Caco-2 (cell line): ENCODE results near the gene NEURL1B. TPM values are rescaled to one million over a fixed set of nuclear protein-coding genes. Genes with fewer than 3 reads are reported as not detected.

ENCODE experiments used
- BruUV-seq: library from RNA; stranded (reverse); fragments of 400-500 nt; replicated peaks from 2 replicates; lab custom pipeline; 2021; lab: Mats Ljungman, UMichigan
- CTCF ChIA-PET: fragments of 300-600 bp; sonication (Branson Sonifier 250); formaldehyde crosslinking; loops from one replicate; lab custom pipeline; 2022; ENCODE audit warnings: antibody characterized with exemption; lab: Charles Lee
- POLR2A ChIA-PET: fragments of 300-600 bp; sonication (Branson Sonifier 250); formaldehyde crosslinking; loops from one replicate; lab custom pipeline; 2022; ENCODE audit warnings: antibody characterized with exemption; lab: Charles Lee
- DNase-seq, 2 experiments: peaks; one replicate each; pipeline versions ENCODE4 v3.0.0 to v3.0.0-alpha.2; 2020 to 2022
- H3K27me3 ChIP-seq: replicated peaks from 2 replicates; pipeline ENCODE4 v1.6.0; 2011; ENCODE audit warnings: low read length; ENCODE audit not compliant: control insufficient read depth, insufficient read depth
- H3K36me3 ChIP-seq: 2 replicates; pipeline ENCODE4 v1.5.1; 2011; ENCODE audit warnings: low read length; ENCODE audit not compliant: control insufficient read depth, insufficient read depth
- H3K4me1 ChIP-seq: fragments of 250-450 bp; sonication (Bioruptor Pico); 2 replicates; pipeline ENCODE4 v1.5.1; 2020; ENCODE audit warnings: mild to moderate bottlenecking
- H3K4me3 ChIP-seq: 2 replicates; pipeline ENCODE4 v1.5.1; 2011; ENCODE audit warnings: low read depth, mild to moderate bottlenecking, control low read depth, low read length
- H3K9me3 ChIP-seq: fragments of 250-450 bp; sonication (Bioruptor Pico); 2 replicates; pipeline ENCODE4 v1.5.1; 2020; ENCODE audit warnings: mild to moderate bottlenecking, moderate library complexity
- H3K27ac Mint-ChIP-seq: one replicate; pipeline ENCODE4 v1.8.0; 2022; ENCODE audit warnings: mixed read lengths; ENCODE audit not compliant: unreplicated experiment
- H3K27me3 Mint-ChIP-seq: one replicate; pipeline ENCODE4 v1.8.0; 2022; ENCODE audit warnings: mixed read lengths; ENCODE audit not compliant: insufficient read depth, unreplicated experiment
- H3K36me3 Mint-ChIP-seq: one replicate; pipeline ENCODE4 v1.8.0; 2022; ENCODE audit warnings: mild to moderate bottlenecking, mixed read lengths; ENCODE audit not compliant: insufficient read depth, unreplicated experiment
- H3K4me1 Mint-ChIP-seq: one replicate; pipeline ENCODE4 v1.8.0; 2022; ENCODE audit warnings: low read depth, mixed read lengths; ENCODE audit not compliant: unreplicated experiment
- H3K4me3 Mint-ChIP-seq: one replicate; pipeline ENCODE4 v1.8.0; 2022; ENCODE audit warnings: mild to moderate bottlenecking, moderate library complexity, mixed read lengths; ENCODE audit not compliant: unreplicated experiment
- H3K9me3 Mint-ChIP-seq: one replicate; pipeline ENCODE4 v1.8.0; 2022; ENCODE audit warnings: mixed read lengths; ENCODE audit not compliant: unreplicated experiment
- intact Hi-C: fragments of 100-400 bp; cut with micrococcal nuclease; formaldehyde crosslinking; loops from one replicate; pipeline ENCODE4 v1.10.0; 2022; ENCODE audit not compliant: unreplicated experiment
- total RNA-seq: library from RNA; stranded (reverse); gene quantifications from 2 replicates; pipeline ENCODE4 v1.2.3, GENCODE V29; 2022
- TF ChIP-seq, protein P1 (sequence below), 2 experiments: fragments of 200-600 bp in 1 of 2; IDR thresholded peaks; 1 replicate in 1 of 2; 2 replicates in 1 of 2; pipeline versions ENCODE4 v1.5.1 to v1.8.0; 2011 to 2022; ENCODE audit warnings: antibody characterized with exemption in 1 of 2, control low read depth in 1 of 2, inconsistent platforms in 1 of 2, low read depth in 1 of 2, low read length in 1 of 2, mild to moderate bottlenecking in 1 of 2, moderate library complexity in 1 of 2; ENCODE audit not compliant: insufficient read depth in 1 of 2, severe bottlenecking in 1 of 2, unreplicated experiment in 1 of 2

Gene NEURL1B
- total RNA-seq, 1 experiment from 2014 or later: 7.6 TPM

DNA sequence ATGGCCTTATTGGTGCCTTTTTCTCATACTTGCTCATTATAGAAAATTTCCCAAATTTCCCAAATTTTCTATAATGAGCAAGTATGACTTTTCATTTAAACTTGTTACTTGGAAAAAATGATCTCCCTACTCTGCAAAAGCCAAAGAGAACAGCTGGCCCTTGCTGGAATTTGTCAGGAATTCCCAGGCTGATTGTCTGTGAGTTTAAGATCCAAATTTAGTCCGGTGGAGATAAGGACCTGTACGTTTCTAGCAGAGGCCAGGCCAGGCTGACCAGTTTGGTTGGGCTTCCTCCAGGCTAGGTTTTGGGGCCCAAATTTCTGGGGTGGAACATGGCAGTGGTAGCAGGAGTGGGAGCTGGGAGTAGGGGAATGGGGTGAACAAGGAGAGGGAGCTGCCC lies 51.9 kb downstream of the NEURL1B start:
- H3K27ac Mint-ChIP-seq: peak overlapping the region; percentile 14
- Histone ChIP-seq H3K4me1 (peaks cover 46% of the 10 kb centered on the region), H3K27me3 (no peaks in the 10 kb centered on the region), H3K9me3 (no peaks in the 10 kb centered on the region), H3K36me3 (no peaks in the 10 kb centered on the region), H3K4me3 (no peak overlapping the region)
- BruUV-seq: no TSS peak
- H3K27me3 Mint-ChIP-seq: no peaks in the 10 kb centered on the region
- TF ChIP-seq, protein P1, sequence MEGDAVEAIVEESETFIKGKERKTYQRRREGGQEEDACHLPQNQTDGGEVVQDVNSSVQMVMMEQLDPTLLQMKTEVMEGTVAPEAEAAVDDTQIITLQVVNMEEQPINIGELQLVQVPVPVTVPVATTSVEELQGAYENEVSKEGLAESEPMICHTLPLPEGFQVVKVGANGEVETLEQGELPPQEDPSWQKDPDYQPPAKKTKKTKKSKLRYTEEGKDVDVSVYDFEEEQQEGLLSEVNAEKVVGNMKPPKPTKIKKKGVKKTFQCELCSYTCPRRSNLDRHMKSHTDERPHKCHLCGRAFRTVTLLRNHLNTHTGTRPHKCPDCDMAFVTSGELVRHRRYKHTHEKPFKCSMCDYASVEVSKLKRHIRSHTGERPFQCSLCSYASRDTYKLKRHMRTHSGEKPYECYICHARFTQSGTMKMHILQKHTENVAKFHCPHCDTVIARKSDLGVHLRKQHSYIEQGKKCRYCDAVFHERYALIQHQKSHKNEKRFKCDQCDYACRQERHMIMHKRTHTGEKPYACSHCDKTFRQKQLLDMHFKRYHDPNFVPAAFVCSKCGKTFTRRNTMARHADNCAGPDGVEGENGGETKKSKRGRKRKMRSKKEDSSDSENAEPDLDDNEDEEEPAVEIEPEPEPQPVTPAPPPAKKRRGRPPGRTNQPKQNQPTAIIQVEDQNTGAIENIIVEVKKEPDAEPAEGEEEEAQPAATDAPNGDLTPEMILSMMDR (IDR thresholded peaks at IDR 0.05; ENCODE audit: insufficient read depth in 1 of 2, low read depth in 1 of 2, low read length in 1 of 2, severe bottlenecking in 1 of 2, unreplicated experiment in 1 of 2): no peak
- intact Hi-C loops: no loop called here
- POLR2A ChIA-PET: no interaction called here
- peaks cover 24% of the 10 kb centered on the region for H3K36me3 Mint-ChIP-seq
- H3K4me1 Mint-ChIP-seq: peaks cover 38% of the 10 kb centered on the region
- no peak overlapping the region for H3K4me3 Mint-ChIP-seq
- no peaks in the 10 kb centered on the region for H3K9me3 Mint-ChIP-seq
- DNase-seq: no peak
- CTCF ChIA-PET: interaction anchor here (1.1 to 3.2 kb wide), 2 partner anchors 27 to 166 kb away, joined by 3 to 10 read pairs; no protein-coding TSS in a partner anchor

DNA sequence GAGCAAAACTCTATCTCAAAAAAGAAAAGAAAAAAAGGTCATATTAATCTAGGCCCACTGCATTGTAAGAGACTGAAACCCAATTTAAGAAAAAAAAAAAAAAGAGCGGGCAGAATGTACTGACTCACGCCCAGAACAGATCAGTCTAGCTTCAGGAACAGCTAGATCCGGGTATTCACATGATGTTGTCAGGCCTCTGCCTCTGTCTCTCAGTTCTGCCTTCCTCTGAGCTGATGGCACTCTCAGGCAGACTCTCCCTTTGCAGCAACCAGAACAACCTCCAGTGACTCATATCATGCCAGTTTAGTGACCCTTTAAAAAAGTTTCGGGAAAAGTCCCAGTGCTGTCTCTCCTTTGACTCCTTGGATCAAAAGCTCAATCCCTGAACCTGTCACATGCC lies 53.0 kb downstream of the NEURL1B start:
- H3K9me3 Mint-ChIP-seq: no peaks in the 10 kb centered on the region
- Histone ChIP-seq H3K36me3 (no peaks in the 10 kb centered on the region), H3K9me3 (no peaks in the 10 kb centered on the region), H3K4me1 (peaks cover 35% of the 10 kb centered on the region), H3K4me3 (no peak overlapping the region), H3K27me3 (no peaks in the 10 kb centered on the region)
- peak overlapping the region; percentile 14 for H3K27ac Mint-ChIP-seq
- ChIA-PET CTCF (interaction anchor here (0.7 to 3.2 kb wide), 3 partner anchors 28 to 165 kb away, joined by 3 to 10 read pairs (median 3); no protein-coding TSS in a partner anchor), POLR2A (no interaction called here)
- no peaks in the 10 kb centered on the region for H3K27me3 Mint-ChIP-seq
- peaks cover 29% of the 10 kb centered on the region for H3K4me1 Mint-ChIP-seq
- TF ChIP-seq, protein P1 (IDR thresholded peaks at IDR 0.05; ENCODE audit: insufficient read depth in 1 of 2, low read depth in 1 of 2, low read length in 1 of 2, severe bottlenecking in 1 of 2, unreplicated experiment in 1 of 2): no peak
- intact Hi-C loops: no loop called here
- DNase-seq: no peak
- no peak overlapping the region for H3K4me3 Mint-ChIP-seq
- peaks cover 17% of the 10 kb centered on the region for H3K36me3 Mint-ChIP-seq
- no TSS peak for BruUV-seq

DNA sequence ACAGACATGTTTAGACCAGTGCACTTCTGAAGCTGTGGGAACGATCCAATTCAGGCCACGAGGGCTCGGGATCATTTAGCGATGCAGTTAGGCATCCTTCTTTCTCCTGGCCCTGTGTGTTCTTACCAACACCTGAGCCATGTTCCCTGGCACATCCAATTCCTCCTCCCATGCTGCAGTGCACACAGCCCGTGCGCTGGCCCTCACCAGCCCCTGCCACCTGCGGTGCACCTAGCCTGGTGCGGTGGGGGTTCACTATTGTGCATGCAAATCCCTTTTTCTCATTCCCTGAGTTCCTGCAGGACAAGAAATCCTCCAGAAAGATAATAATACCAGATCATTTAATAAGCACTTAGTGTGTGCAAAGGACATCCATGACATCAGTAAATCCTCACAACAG lies 53.5 kb downstream of the NEURL1B start:
- Histone ChIP-seq H3K9me3 (no peaks in the 10 kb centered on the region), H3K27me3 (no peaks in the 10 kb centered on the region), H3K36me3 (no peaks in the 10 kb centered on the region), H3K4me3 (no peak overlapping the region), H3K4me1 (peaks cover 31% of the 10 kb centered on the region)
- no TSS peak for BruUV-seq
- Mint-ChIP-seq H3K27ac (peak overlapping the region; percentile 14), H3K27me3 (no peaks in the 10 kb centered on the region), H3K4me3 (no peak overlapping the region), H3K4me1 (peaks cover 26% of the 10 kb centered on the region), H3K9me3 (no peaks in the 10 kb centered on the region), H3K36me3 (peaks cover 15% of the 10 kb centered on the region)
- intact Hi-C loops: no loop called here
- DNase-seq: no peak
- ChIA-PET CTCF (interaction anchor here (3.2 kb wide), 1 partner anchor 28 kb away, joined by 10 read pairs; no protein-coding TSS in a partner anchor), POLR2A (no interaction called here)
- TF ChIP-seq, protein P1 (IDR thresholded peaks at IDR 0.05; ENCODE audit: insufficient read depth in 1 of 2, low read depth in 1 of 2, low read length in 1 of 2, severe bottlenecking in 1 of 2, unreplicated experiment in 1 of 2): no peak
